NCI-H2196 treated with DMSO at 0.1 percent for 48 hours (cell line): Measurements from ENCODE around the gene STK40.
A peak's percentile ranks its signal among the peaks of the same experiment; 100 is the strongest.

ENCODE experiments used
- DNase-seq: peaks from one replicate; lab custom pipeline; 2025; ENCODE audit not compliant: unreplicated experiment; lab: John Stamatoyannopoulos, UW

STK40 gene

DNA sequence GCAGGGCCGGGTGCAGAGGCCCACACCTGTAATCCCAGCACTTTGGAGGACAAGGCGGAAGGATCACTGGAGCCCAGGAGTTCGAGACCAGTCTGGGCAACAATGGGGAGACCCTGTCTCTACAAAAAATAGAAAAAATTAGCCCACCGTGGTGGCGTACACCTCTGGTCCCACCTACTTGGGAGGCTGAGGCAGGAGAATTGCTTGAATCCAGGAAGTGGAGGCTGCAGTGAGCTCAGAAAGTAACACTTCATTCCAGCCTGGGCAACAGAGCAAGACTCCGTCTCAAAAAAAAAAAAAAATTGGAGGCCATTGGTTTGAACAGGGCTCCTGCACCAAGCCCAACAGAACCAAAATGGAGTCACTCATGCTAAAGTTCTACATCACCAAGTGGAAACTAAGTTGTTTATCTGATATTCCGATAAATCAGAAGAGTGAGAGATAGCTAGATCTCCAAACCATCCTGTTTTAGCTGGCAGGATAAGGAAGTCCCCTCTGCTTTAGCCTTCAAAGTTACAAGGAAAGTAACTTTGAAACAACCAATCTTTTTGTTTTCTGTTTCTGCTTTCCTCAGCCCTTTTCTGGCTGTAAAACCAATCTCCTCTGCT is 12.8 kb upstream of the STK40 start:
- no peak for DNase-seq

DNA sequence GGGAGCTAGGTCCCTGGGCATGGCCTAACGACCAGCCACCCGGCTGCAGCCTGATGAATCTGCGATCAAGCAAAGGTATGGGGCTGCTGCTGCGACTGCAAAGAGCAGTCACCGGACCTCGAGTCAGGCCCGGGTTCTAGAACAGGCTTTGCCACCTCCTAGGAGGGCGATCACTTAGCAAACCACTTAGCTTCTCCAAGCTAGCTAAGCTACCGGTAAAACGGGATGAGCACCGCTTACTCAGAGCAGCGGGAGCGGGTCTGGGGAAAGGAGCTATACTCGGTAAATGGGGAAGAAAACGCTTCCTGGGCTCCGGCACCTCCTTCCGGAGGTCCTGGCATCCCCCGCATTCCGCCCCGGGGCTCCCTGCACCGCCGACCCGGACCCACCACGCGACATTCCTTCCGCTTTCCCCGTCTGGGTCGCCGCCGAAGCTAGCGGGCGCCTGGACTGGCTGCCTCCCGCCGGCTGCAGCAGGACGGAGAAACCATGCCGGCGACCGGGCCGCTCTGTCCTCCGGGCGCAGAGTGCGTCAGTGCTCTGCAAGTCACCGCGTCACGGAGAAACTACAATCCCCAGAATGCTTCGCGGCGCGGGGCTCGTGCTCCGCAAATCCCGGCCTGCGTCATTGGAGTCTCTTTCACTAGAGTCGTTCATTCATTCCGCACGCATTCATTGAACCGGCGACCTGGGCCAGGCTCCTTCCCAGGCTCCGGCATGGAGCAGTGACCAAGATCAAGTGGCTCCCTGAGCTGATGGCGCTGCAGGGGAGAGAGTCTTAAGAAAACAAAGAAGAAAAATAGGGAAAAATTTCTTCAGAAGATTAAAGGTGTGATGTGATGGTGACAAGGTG is 11.9 kb upstream of the STK40 start, which contains the start of gene LSM10:
Gene LSM10, minus strand, starts transcription at position 531 of the 853 bp plus-strand sequence. CDS start 3,779 bp downstream, outside the sequence.
- peak; percentile 86 for DNase-seq

DNA sequence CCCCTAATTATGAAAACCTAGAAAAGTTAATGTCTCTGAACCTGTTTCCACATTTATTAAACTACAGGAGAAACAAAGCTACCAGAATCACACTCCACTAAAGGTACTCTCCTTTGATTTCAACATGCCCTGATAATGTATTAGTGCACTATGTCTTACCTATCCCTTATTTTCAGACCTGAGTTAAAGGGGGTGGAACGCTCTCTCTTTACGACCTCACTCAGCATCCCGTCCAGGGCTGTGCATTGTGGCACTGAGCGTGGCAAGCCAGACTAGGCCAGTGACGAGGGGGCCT is 11.3 kb upstream of the STK40 start:
- no peak for DNase-seq

DNA sequence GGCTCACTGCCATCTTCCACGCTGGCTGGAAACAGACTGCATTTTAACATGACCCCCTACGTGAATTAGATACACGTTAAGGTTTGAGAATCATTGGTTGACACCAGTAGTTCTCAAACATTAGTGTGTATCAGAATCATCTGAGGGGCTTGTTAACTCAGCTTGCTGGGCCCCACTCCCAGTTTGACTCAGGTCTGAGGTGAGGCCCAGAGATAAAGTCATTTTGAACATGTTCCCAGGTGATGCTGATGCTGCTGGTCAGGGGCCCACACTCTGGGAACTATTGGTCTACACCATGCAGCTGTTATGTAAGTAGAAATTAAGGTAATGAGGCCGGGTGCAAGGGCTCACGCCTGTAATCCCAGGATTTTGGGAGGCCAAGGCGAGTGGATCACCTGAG is 10.6 kb upstream of the STK40 start:
- DNase-seq, result no peak

DNA sequence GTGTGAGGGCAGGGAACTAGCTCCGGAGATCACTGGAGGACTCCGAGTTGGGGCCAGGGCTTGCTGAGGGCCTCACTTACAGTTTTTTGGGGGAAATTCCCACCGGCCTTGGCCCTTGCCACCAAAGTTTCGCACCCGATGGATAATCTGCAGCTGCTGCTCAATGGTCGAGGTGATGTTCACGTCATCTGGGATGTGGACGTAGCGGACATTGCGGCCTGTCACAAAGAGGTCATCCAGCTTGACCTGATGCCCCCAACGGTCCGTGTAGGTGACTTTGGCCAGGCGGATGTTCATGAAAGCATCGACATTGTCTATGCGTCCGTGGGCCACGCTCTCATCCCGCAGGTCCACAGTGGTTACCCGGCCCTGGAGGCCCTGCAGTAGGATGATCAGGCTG is 8.0 kb upstream of the STK40 start:
- DNase-seq, result no peak

DNA sequence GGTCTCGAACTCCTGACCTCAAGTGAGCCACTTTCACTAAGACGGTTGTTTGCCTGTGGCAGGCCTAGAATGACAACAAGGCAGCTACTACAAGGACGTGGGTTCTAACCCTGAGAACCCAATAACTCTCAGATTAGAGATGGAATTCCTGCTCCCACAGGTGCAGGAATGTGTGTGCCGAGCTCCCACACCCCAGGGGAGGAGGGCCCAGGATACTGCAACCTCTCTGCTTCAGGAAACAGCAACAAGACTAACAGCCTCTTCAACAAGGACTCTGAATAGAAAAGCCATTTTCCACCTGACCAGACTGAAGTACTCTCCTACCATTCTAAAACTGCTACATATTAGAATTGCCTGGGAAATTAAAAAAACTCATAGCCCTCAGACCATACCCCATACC is 7.1 kb upstream of the STK40 start:
- DNase-seq, result no peak

DNA sequence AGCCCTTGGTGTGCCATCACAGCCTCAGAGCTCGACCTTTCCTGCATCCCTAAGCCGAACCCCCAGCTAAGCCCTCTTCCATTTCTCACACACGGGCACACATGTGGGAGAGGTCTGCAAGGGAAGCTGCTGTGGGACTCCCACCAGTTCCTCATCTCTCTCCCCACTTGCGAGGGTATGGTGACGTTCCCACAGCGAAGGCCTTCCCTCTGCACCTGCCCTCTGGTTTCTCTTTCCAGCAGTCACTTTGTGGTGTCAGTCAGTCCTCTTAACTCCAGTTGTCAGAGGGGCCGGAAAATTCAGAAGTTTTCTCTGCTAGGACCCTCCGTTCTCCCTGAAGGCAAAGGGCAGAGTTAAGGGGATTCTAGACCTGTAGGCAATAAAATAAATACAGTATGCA is 5.5 kb upstream of the STK40 start:
- no peak for DNase-seq

DNA sequence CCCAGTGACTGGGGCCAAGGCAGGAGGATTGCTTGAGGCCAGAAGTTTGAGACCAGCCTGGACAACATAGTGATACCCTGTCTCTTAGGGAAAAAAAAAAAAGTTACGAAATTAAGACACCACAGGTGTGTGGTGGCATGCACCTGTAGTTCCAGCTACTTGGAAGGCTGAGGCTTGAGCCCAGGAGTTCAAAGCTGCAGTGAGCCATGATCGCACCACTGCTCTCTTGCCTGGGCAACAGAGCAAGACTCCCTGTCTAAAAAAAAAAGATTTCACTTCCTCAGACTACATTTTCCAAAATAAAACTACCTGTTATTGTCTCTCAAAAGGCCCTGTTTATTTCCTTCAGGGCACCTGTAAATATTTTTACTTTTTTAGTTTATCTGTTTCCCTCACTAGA is 4.7 kb upstream of the STK40 start:
- DNase-seq, result no peak

DNA sequence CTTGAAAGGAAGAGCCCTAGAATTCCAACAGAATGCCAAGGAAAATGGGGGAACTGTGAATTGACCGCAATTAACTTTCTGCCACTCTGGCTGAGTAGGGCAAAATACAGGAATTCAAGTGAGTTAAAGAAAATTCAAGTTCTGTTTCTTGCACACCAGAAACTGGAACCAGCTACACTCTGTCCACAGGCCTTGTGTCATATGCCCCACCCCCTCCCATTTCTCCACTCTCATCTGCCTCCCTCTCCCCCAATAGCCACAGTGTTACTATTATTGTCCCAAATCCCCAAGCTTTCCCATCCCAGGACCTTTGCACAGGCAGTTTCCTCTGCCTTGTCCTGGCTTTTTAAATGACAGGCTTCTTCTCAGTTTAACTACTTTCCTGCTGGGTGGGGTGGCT is 4.3 kb upstream of the STK40 start:
- DNase-seq, result no peak

DNA sequence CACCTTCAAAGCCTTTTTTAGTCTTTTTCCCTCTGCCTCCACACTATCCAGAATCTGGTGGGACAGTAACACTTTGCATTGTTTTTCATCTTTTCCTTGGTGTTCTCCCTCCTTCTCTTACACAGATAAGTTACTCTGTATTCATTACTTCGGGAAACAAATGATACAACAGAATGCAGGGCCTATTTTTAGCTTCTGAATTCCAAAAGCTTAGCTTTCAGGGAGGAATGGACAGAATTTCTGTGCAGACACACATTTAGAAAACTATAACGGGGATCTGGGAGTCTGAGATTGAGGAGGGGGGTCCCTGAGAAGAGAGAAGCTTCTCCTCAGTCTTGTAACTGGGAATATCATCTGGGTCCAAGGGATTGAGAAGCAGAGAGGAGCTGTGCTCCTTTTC is 3.5 kb upstream of the STK40 start:
- no peak for DNase-seq

DNA sequence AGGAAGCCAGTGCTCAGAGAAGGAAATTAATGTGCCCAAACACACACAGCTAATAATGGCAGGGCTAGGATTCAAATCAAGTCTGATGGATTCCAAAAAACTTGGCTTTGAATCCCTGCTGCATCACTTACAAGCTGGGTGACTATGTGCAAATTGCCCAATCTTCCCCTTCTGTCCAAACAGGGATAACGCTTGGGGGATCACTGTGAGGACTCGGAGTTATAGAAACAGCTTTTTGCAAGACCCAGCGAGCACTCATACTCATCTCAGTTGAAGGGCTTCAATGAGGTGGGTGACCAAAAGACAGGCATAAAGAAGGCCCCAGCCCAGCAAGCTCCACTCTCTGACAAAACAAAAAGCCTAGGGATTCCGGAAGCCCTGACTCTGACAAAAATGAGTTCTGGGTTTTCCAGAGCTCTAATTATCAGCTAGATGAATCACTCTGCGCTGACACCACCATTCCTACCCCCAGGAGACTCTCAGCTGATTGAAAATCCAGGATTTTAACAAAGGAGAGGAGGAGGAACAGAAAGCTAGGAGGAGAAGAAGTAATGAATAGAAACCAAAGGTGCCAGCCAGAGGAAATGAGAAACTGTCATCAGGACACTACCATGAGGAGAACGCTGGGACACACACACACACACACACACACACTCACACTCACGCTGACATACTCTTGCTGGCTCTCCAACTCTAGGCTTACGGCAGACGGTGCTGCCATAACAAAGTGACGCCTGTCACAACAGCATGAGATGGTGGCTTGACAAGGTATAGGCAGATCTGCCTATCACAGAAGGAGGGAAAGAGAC is 1.6 kb upstream of the STK40 start:
- DNase-seq, result no peak

DNA sequence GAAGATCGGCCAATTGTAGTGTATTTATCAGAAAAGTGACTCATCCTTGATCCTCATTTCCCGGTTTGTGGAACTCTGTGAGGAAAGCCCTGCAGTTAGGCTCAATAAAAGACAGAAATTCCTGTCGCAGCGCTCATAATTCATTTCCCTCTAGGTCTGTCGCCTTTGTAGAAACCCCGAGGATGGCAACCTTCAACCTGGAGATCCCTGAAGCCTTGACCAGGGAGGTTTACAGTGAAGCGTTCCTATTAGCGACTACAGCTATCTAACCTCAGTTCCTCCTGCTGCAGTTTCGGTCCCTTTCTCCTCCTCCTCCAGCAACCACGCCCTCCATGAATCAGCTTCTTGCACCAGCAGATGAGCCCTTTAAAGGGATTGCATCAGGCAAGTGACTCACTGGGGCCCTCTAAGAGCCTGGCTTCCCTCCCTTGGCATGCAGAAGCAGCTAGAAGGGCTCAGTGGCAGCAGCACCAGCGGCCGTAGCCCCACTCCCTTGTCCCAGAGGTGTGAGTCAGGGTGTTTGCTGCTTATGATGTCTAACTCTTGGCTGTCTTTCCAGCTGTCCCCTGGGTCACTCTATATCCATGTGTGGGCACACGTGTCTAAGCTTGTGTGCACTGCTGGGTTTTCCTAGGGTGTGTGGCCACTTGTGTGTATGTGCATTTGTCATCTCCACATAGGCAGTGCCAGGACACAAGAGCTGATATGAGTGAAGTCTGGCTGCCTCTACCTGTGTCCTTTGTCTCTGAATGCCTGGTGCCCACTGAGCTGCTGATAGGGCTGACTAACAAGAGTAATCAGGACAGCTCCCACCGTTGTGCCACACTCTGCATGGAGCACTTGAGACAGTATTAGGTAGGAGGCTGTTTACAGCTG is 779 bp upstream of the STK40 start:
- DNase-seq, result peak; percentile 89

DNA sequence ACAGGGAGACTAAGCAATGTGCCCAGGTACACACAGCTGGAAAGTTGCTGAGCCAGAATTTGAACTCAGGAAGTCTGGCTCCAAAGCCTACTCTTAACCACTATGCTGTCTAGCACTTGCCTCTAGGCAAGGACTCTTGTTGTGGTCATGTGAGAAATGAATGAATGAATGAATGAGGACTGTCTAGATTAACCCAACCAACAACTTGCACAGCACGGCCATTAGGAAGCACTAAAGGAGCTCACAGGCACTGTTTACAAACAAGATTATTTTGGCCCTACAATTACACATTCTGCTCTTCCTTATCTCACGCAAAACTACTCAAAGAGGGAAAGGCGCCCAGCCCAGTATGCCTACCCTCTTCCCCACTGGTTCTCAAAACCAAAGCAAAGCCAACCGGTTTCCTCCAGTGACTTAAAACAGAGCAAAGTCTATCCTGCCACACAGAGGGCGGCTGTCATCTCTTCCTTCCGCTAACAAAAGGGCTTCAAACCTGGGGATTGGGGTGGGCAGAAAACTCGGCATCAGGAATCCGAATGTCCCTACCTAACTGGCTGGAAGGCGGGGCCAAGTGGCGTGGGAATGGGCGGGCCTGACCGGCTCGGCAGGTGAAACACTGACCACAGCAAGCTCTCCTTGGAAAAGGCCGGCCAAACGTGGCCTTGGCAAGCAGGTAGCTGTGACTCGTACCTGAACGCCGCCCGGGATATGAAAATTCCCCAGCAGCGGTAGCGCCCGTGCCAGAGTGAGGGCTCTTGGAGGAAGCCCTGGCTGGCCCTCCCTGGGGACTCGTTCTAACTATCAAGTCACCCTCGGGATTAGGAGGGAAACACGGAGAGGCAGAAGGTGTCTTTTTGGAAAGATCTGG is 948 bp downstream of the STK40 start:
- peak; percentile 64 for DNase-seq

DNA sequence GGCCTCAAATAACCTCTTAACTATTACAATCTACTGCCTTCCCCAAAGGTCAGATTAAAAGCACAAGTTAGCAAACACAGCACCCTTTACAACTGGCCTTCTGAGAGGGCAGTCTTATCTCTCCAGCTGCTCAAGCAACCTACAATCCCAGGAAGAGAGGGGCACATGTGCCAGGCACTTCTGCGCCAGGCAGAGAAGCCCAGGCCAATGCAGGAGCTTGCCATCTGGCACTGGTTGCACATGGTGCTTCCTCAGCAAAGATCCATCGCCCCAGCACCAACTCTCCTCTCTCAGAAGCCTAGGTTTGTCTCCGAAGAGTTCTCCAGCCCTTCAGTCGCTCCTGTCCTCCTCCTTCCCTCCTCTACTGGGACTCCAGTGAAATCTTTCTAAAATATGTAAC is 2.5 kb downstream of the STK40 start:
- DNase-seq, result no peak

DNA sequence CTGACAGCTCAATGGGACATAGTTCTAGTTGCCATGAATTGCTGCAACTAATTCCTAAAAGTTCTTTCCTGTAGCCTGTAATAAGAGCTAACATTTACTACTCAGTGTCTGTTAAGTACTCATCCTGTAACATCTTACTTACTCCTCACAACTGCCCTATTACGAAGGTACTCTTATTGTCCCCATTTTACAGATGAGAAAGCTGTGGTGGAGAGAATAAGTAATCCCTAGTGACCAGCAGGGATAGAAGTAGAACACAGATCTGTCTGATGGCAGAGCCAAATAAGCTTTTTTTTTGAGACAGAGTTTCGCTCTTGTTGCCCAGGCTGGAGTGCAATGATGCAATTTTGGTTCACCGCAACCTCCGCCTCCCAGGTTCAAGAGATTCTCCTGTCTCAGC is 3.1 kb downstream of the STK40 start:
- no peak for DNase-seq

DNA sequence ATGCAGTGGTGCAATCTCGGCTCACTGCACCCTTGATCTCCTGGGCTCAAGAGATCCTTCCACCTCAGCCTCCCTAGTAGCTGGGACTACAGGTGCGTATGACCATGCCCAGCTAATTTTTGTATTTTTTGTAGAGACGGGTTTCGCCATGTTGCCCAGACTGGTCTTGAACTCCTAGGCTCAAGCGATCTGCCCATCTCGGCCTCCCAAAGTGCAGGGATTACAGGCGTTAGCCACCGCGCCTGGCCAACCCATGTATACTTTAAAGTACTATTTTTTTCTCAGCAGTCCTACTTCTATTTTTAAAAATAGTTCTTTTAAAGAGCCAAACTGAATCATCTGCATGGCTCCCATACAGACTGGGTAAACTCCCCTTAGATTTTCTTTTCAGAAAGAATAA is 3.5 kb downstream of the STK40 start:
- no peak for DNase-seq

DNA sequence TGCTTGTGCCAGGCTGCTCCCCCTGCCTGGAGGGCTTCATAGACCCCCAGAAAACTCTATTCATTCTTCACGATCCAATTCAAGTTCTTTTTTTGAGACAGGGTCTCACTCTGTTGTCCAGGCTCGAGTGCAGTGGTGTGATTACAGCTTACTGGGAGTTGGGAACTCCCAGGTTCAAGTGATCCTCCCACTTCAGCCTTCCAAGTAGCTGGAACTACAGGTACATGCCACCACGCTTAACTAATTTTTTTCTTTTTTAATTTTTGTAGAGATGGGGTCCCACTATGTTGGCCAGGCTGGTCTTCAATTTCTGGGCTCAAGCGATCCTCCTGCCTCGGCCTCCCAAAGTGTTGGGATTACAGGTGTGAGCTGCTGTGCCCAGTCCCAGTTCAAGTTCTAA is 4.3 kb downstream of the STK40 start:
- DNase-seq, result no peak

DNA sequence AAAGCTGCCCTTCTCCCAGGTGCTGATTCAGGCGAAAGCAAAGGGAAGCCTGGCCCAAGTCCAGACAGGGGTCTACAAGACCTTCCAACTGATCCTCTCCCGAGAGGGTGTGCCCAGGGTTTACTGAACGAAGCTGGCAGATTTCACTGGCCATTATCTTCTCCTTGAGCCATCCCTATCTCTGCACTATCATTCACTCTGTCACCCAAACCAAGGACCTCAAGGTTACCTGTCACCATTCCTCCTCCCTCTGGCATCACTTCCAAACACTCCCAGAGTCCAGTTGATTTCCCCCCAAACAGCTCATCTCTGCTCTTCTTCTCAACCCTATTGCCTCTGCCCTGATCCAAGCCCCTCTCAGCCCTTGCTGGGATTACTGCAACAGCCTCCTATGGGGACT is 4.9 kb downstream of the STK40 start:
- DNase-seq, result no peak

DNA sequence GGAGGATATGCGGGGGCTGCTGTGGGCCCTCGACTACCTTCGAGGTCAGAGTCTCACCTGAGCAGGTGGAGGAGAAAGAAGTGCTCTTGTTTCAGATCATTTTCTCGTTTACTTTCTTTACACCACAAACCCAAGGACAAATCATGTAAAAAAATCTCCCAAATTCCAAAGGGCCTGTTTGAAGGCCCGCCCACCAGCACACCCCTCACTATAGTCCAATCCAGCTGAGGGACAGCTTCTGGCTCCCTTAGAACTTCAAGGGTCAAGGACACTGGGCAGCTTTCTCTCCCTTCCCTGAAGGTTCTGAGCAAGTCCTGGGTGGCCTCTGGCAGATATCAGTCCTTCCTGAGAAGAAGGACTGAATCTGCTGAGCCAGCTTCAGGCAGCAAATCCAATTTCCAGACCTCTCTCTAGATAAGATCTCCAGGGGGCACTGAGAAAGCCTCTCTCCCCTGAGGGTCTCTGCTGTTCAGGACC is 5.5 kb downstream of the STK40 start:
- no peak for DNase-seq
